A549 (cell line): ENCODE measurements around the gene CCSER1.

Experiments
- CTCF ChIP-seq: fragments of >200 bp; sonication (Bioruptor Twin); formaldehyde crosslinking; IDR thresholded peaks from 3 replicates; pipeline ENCODE4 v1.5.1; 2016
- EP300 ChIP-seq, 2 experiments: fragments of >200 bp; sonication (Bioruptor Twin); formaldehyde crosslinking; IDR thresholded peaks; 2 replicates in 1 of 2; 3 replicates in 1 of 2; pipeline ENCODE4 v1.6.1; 2016 to 2017
- ESRRA ChIP-seq: fragments of 150-350 bp; IDR thresholded peaks from 2 replicates; pipeline ENCODE4 v1.6.1; 2014; ENCODE audit warnings: mild to moderate bottlenecking, low read length, borderline replicate concordance
- HMGXB4 ChIP-seq: fragments of 250-450 bp; sonication (Bioruptor Pico); IDR thresholded peaks from 2 replicates; pipeline ENCODE4 v1.5.0; 2021; ENCODE audit warnings: mild to moderate bottlenecking, moderate library complexity, borderline replicate concordance
- HOXA7 ChIP-seq: fragments of 250-450 bp; sonication (Bioruptor Pico); IDR thresholded peaks from 2 replicates; pipeline ENCODE4 v1.5.0; 2020; ENCODE audit warnings: mild to moderate bottlenecking, moderate library complexity
- KDM5A ChIP-seq: fragments of 200-600 bp; sonication (generic); IDR thresholded peaks from 2 replicates; pipeline ENCODE4 v1.6.1; 2016; ENCODE audit warnings: antibody characterized with exemption, mild to moderate bottlenecking
- MAX ChIP-seq: IDR thresholded peaks from 2 replicates; pipeline ENCODE4 v1.6.1; 2012
- MAZ ChIP-seq: fragments of 150-350 bp; IDR thresholded peaks from 2 replicates; pipeline ENCODE4 v1.6.1; 2014; ENCODE audit warnings: antibody characterized with exemption, low read depth, low read length, borderline replicate concordance
- MYC ChIP-seq: IDR thresholded peaks from 2 replicates; pipeline ENCODE4 v1.6.1; 2012; ENCODE audit warnings: mild to moderate bottlenecking, inconsistent platforms, low read length, improper control_type of control experiment, borderline replicate concordance
- POLR2A ChIP-seq: IDR thresholded peaks from 2 replicates; pipeline ENCODE4 v1.6.1; 2012; ENCODE audit warnings: mild to moderate bottlenecking, low read length
- RNF2 ChIP-seq: fragments of 200-600 bp; sonication (generic); IDR thresholded peaks from 2 replicates; pipeline ENCODE4 v1.6.1; 2016; ENCODE audit warnings: low read depth, mild to moderate bottlenecking, antibody characterized with exemption, moderate library complexity, borderline replicate concordance
- USF2 ChIP-seq: fragments of 450-650 bp; IDR thresholded peaks from 2 replicates; pipeline ENCODE4 v1.6.1; 2014; ENCODE audit warnings: antibody characterized with exemption

- TF ChIP-seq HOXA7 (CRISPR knock-in tag) = no peak
- TF ChIP-seq CTCF = no peak
- no peak for TF ChIP-seq RNF2
- TF ChIP-seq EP300 (IDR thresholded peaks at IDR 0.05) = no peak
- no peak for TF ChIP-seq MAX
- no peak for TF ChIP-seq POLR2A
- TF ChIP-seq MAZ = no peak
- TF ChIP-seq ESRRA = no peak
- TF ChIP-seq KDM5A = no peak
- no peak for TF ChIP-seq HMGXB4 (CRISPR knock-in tag)
- TF ChIP-seq MYC = no peak
- TF ChIP-seq USF2 = no peak
These were observed 1474.2 kb downstream of the CCSER1 start for GRCh38 chr4:91601401-91601800.
